ENCODE measurements around the gene FCHSD1.
A peak's percentile ranks its signal among the peaks of the same experiment; 100 is the strongest.

FCHSD1 gene

GRCh38 chr5:141646026-141646425, 5.2 kb downstream of the FCHSD1 start:
- no peak for DNase-seq

- no peak for DNase-seq
These were observed 9.5 kb downstream of the FCHSD1 start for GRCh38 chr5:141641634-141642267.

- no peak for DNase-seq
These were observed 10.5 kb downstream of the FCHSD1 start for GRCh38 chr5:141640698-141641097.

- DNase-seq = no peak
These were observed 11.2 kb downstream of the FCHSD1 start for GRCh38 chr5:141640051-141640415.

GRCh38 chr5:141639357-141640050, 11.7 kb downstream of the FCHSD1 start:
- no peak for DNase-seq

GRCh38 chr5:141638771-141639170, 12.4 kb downstream of the FCHSD1 start:
- DNase-seq = no peak

GRCh38 chr5:141637767-141638419, 13.3 kb downstream of the FCHSD1 start:
- DNase-seq = peak in 15 of 51 donors; percentile 8 to 34 (median 23)

GRCh38 chr5:141637123-141637766, 14.0 kb downstream of the FCHSD1 start:
- DNase-seq = peak in 8 of 51 donors; percentile 34 to 70 (median 60)

GRCh38 chr5:141636413-141637122, 14.7 kb downstream of the FCHSD1 start, which contains the start of the genes HDAC3 and RELL2:
HDAC3 (minus strand) TSS chr5:141636849; CDS start chr5:141636790, 59 bp downstream.
RELL2 (plus strand) TSS chr5:141636997; CDS start chr5:141638226, 1,229 bp downstream.
- DNase-seq = peak; percentile 14 to 96 (median 85)

- DNase-seq = no peak
These were observed 15.2 kb downstream of the FCHSD1 start for GRCh38 chr5:141636106-141636412.

- no peak for DNase-seq
These were observed 15.6 kb downstream of the FCHSD1 start for GRCh38 chr5:141635646-141636045.

- no peak for DNase-seq
These were observed 16.5 kb downstream of the FCHSD1 start for GRCh38 chr5:141634720-141635119.

- DNase-seq = no peak
These were observed 17.2 kb downstream of the FCHSD1 start for GRCh38 chr5:141633871-141634561.

- no peak for DNase-seq
These were observed 18.6 kb downstream of the FCHSD1 start for GRCh38 chr5:141632650-141633049.

GRCh38 chr5:141630570-141631140, 20.6 kb downstream of the FCHSD1 start:
- no peak for DNase-seq

- DNase-seq = no peak
These were observed 22.9 kb downstream of the FCHSD1 start for GRCh38 chr5:141628175-141628788.

GRCh38 chr5:141623611-141624010, 27.6 kb downstream of the FCHSD1 start:
- no peak for DNase-seq

GRCh38 chr5:141623186-141623585, 28.0 kb downstream of the FCHSD1 start:
- peak in 1 of 51 donors; percentile 5 for DNase-seq

GRCh38 chr5:141618804-141619554, 32.2 kb downstream of the FCHSD1 start, which contains the start of gene DIAPH1:
DIAPH1 (minus strand) TSS chr5:141619000; CDS start chr5:141618914, 86 bp downstream.
- peak; percentile 19 to 91 (median 80) for DNase-seq
